ENCODE measurements around the gene TRIM17. TPM values are rescaled to one million over a fixed set of nuclear protein-coding genes. Genes with fewer than 3 reads are reported as not detected.

TRIM17 gene
- total and polyA plus RNA-seq, 2 experiments from 2014 or later = 0.86 to 1.1 TPM

DNA sequence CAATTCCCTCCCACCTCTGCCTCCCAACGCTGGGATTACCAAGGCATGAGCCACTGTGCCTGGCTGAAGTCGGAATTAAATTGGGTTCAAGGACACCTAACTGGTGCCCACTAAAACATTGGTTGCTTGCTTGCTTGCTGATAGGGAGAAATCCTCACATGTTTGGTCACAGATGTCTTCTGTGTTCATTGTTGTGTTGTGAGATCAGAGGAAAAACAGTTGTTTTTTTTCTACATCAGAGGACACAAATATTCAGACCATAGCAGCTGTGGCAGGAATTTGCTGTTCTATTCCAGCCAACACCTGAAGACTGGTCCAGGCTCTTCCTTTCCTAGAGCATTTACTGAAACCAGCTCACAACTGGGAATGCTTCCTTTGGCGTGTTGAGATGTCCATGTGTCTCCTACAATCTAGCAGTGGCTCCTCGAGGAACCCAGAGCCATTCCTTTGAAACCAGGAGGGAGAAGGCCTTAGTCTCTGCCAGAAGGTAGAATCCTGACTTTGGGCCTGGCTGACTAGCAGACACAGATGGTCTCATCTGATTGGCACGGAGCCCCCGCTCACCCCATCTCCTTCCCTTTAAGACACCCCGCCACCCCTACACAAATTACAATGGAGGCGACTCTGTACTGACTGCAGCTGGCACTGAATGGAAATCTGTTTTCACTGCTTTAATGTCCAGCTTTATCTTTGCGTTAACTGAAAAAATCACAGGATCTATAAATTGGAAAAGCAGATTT lies 24.3 kb upstream of the TRIM17 start:
- ATAC-seq (no peak), DNase-seq (ENCODE audit: low spot score) (no peak)
- no peaks in the 10 kb centered on the region for H3K36me3 ChIP-seq (ENCODE audit: insufficient read depth)
- peaks cover 6% of the 10 kb centered on the region; the same call in 1 of the 2 replicates for H3K4me1 ChIP-seq (ENCODE audit: insufficient read depth)
- H3F3A ChIP-seq (replicated peaks; ENCODE audit: low read depth) = no peaks in the 10 kb centered on the region; the same call in none of the 2 replicates
- H3K27me3 Mint-ChIP-seq (ENCODE audit: insufficient read depth, low read depth, poor library complexity) = peaks cover 66% of the 10 kb centered on the region
- no peak overlapping the region for H2AFZ ChIP-seq
- H3K9me3 Mint-ChIP-seq = no peaks in the 10 kb centered on the region
- peaks cover 86% of the 10 kb centered on the region for H3K27me3 ChIP-seq (ENCODE audit: insufficient read depth)
- no peaks in the 10 kb centered on the region for H3K79me2 ChIP-seq (replicated peaks; ENCODE audit: insufficient read depth)
- H4K20me1 ChIP-seq (replicated peaks; ENCODE audit: insufficient read depth) = 0 out of 2 replicates have a peak, but pooled peaks cover 3% of the 10 kb centered on the region
- H3K4me3 ChIP-seq = no peak overlapping the region
- H3K4me1 Mint-ChIP-seq = peaks cover 8% of the 10 kb centered on the region; the same call in 2 of the 3 replicates
- no peak overlapping the region for H3K4me2 ChIP-seq
- no peaks in the 10 kb centered on the region for H3K36me3 Mint-ChIP-seq (ENCODE audit: low read depth)
- H3K27ac Mint-ChIP-seq = no peak overlapping the region
- H3K9me2 ChIP-seq (ENCODE audit: insufficient read depth) = 0 out of 2 replicates have a peak, but pooled peaks cover 6% of the 10 kb centered on the region
- TF ChIP-seq, protein P1, sequence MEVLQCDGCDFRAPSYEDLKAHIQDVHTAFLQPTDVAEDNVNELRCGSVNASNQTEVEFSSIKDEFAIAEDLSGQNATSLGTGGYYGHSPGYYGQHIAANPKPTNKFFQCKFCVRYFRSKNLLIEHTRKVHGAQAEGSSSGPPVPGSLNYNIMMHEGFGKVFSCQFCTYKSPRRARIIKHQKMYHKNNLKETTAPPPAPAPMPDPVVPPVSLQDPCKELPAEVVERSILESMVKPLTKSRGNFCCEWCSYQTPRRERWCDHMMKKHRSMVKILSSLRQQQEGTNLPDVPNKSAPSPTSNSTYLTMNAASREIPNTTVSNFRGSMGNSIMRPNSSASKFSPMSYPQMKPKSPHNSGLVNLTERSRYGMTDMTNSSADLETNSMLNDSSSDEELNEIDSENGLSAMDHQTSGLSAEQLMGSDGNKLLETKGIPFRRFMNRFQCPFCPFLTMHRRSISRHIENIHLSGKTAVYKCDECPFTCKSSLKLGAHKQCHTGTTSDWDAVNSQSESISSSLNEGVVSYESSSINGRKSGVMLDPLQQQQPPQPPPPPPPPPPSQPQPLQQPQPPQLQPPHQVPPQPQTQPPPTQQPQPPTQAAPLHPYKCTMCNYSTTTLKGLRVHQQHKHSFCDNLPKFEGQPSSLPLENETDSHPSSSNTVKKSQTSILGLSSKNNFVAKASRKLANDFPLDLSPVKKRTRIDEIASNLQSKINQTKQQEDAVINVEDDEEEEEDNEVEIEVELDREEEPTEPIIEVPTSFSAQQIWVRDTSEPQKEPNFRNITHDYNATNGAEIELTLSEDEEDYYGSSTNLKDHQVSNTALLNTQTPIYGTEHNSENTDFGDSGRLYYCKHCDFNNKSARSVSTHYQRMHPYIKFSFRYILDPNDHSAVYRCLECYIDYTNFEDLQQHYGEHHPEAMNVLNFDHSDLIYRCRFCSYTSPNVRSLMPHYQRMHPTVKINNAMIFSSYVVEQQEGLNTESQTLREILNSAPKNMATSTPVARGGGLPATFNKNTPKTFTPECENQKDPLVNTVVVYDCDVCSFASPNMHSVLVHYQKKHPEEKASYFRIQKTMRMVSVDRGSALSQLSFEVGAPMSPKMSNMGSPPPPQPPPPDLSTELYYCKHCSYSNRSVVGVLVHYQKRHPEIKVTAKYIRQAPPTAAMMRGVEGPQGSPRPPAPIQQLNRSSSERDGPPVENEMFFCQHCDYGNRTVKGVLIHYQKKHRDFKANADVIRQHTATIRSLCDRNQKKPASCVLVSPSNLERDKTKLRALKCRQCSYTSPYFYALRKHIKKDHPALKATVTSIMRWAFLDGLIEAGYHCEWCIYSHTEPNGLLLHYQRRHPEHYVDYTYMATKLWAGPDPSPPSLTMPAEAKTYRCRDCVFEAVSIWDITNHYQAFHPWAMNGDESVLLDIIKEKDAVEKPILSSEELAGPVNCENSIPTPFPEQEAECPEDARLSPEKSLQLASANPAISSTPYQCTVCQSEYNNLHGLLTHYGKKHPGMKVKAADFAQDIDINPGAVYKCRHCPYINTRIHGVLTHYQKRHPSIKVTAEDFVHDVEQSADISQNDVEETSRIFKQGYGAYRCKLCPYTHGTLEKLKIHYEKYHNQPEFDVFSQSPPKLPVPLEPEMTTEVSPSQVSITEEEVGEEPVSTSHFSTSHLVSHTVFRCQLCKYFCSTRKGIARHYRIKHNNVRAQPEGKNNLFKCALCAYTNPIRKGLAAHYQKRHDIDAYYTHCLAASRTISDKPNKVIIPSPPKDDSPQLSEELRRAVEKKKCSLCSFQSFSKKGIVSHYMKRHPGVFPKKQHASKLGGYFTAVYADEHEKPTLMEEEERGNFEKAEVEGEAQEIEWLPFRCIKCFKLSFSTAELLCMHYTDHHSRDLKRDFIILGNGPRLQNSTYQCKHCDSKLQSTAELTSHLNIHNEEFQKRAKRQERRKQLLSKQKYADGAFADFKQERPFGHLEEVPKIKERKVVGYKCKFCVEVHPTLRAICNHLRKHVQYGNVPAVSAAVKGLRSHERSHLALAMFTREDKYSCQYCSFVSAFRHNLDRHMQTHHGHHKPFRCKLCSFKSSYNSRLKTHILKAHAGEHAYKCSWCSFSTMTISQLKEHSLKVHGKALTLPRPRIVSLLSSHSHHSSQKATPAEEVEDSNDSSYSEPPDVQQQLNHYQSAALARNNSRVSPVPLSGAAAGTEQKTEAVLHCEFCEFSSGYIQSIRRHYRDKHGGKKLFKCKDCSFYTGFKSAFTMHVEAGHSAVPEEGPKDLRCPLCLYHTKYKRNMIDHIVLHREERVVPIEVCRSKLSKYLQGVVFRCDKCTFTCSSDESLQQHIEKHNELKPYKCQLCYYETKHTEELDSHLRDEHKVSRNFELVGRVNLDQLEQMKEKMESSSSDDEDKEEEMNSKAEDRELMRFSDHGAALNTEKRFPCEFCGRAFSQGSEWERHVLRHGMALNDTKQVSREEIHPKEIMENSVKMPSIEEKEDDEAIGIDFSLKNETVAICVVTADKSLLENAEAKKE (CRISPR knock-in tag; IDR thresholded peaks at IDR 0.05) = no peak
- TF ChIP-seq STAT1 (IDR thresholded peaks at IDR 0.05; ENCODE audit: unreplicated experiment) (no peak), POLR2AphosphoS5 (IDR thresholded peaks at IDR 0.05; ENCODE audit: low read depth) (no peak), ZNF331 (CRISPR knock-in tag; IDR thresholded peaks at IDR 0.05; ENCODE audit: low read depth) (no peak), NANOG (IDR thresholded peaks at IDR 0.05; ENCODE audit: borderline replicate concordance) (no peak), EZH2 (IDR thresholded peaks at IDR 0.05; ENCODE audit: low read depth, unreplicated experiment) (no peak), ZNF114 (CRISPR knock-in tag; IDR thresholded peaks at IDR 0.05) (no peak), JUNB (IDR thresholded peaks at IDR 0.05; ENCODE audit: unreplicated experiment) (no peak), EZH2phosphoT487 (IDR thresholded peaks at IDR 0.05; ENCODE audit: unreplicated experiment) (no peak), CREB1 (CRISPR knock-in tag; IDR thresholded peaks at IDR 0.05; ENCODE audit: low read depth) (no peak)
- TF ChIP-seq, protein P2, sequence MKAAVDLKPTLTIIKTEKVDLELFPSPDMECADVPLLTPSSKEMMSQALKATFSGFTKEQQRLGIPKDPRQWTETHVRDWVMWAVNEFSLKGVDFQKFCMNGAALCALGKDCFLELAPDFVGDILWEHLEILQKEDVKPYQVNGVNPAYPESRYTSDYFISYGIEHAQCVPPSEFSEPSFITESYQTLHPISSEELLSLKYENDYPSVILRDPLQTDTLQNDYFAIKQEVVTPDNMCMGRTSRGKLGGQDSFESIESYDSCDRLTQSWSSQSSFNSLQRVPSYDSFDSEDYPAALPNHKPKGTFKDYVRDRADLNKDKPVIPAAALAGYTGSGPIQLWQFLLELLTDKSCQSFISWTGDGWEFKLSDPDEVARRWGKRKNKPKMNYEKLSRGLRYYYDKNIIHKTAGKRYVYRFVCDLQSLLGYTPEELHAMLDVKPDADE (IDR thresholded peaks at IDR 0.05) = no peak
- TF ChIP-seq, protein P3, sequence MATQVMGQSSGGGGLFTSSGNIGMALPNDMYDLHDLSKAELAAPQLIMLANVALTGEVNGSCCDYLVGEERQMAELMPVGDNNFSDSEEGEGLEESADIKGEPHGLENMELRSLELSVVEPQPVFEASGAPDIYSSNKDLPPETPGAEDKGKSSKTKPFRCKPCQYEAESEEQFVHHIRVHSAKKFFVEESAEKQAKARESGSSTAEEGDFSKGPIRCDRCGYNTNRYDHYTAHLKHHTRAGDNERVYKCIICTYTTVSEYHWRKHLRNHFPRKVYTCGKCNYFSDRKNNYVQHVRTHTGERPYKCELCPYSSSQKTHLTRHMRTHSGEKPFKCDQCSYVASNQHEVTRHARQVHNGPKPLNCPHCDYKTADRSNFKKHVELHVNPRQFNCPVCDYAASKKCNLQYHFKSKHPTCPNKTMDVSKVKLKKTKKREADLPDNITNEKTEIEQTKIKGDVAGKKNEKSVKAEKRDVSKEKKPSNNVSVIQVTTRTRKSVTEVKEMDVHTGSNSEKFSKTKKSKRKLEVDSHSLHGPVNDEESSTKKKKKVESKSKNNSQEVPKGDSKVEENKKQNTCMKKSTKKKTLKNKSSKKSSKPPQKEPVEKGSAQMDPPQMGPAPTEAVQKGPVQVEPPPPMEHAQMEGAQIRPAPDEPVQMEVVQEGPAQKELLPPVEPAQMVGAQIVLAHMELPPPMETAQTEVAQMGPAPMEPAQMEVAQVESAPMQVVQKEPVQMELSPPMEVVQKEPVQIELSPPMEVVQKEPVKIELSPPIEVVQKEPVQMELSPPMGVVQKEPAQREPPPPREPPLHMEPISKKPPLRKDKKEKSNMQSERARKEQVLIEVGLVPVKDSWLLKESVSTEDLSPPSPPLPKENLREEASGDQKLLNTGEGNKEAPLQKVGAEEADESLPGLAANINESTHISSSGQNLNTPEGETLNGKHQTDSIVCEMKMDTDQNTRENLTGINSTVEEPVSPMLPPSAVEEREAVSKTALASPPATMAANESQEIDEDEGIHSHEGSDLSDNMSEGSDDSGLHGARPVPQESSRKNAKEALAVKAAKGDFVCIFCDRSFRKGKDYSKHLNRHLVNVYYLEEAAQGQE (IDR thresholded peaks at IDR 0.05; ENCODE audit: unreplicated experiment) = no peak
- TF ChIP-seq, protein P4, sequence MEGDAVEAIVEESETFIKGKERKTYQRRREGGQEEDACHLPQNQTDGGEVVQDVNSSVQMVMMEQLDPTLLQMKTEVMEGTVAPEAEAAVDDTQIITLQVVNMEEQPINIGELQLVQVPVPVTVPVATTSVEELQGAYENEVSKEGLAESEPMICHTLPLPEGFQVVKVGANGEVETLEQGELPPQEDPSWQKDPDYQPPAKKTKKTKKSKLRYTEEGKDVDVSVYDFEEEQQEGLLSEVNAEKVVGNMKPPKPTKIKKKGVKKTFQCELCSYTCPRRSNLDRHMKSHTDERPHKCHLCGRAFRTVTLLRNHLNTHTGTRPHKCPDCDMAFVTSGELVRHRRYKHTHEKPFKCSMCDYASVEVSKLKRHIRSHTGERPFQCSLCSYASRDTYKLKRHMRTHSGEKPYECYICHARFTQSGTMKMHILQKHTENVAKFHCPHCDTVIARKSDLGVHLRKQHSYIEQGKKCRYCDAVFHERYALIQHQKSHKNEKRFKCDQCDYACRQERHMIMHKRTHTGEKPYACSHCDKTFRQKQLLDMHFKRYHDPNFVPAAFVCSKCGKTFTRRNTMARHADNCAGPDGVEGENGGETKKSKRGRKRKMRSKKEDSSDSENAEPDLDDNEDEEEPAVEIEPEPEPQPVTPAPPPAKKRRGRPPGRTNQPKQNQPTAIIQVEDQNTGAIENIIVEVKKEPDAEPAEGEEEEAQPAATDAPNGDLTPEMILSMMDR (conservative IDR thresholded peaks at IDR 0.05; ENCODE audit: low read depth in 2 of 2) = no peak
- no peak overlapping the region for H3K4me3 Mint-ChIP-seq
- no peak overlapping the region for H3K27ac ChIP-seq (ENCODE audit: low read depth)
